MCF 10A (cell line): ENCODE measurements around the gene NID1. TPM values are rescaled to one million over a fixed set of nuclear protein-coding genes. Genes with fewer than 3 reads are reported as not detected.

Source experiments
- BruUV-seq: library from RNA; stranded (reverse); fragments of 400-500 nt; replicated peaks from 2 replicates; lab custom pipeline; 2021; lab: Mats Ljungman, UMichigan
- CTCF ChIA-PET: fragments of 300-600 bp; sonication (Branson Sonifier 250); formaldehyde crosslinking; extraction: SDS; loops from one replicate; lab custom pipeline; 2021; ENCODE audit warnings: antibody characterized with exemption, inconsistent platforms; lab: Yijun Ruan, JAX
- POLR2A ChIA-PET: fragments of 300-600, 350-650 bp; sonication (Branson Sonifier 250); formaldehyde crosslinking; extraction: SDS; loops from one replicate; lab custom pipeline; 2020; ENCODE audit warnings: antibody characterized with exemption, inconsistent platforms; lab: Yijun Ruan, JAX
- DNase-seq: peaks from one replicate; pipeline ENCODE4 v3.0.0-alpha.2; 2018; ENCODE audit not compliant: unreplicated experiment
- H3K27ac Mint-ChIP-seq: one replicate; pipeline ENCODE4 v1.8.0; 2022; ENCODE audit warnings: mild to moderate bottlenecking, low read depth, mixed read lengths; ENCODE audit not compliant: unreplicated experiment
- H3K27me3 Mint-ChIP-seq: one replicate; pipeline ENCODE4 v1.8.0; 2022; ENCODE audit warnings: mixed read lengths; ENCODE audit not compliant: insufficient read depth, unreplicated experiment
- H3K36me3 Mint-ChIP-seq: one replicate; pipeline ENCODE4 v1.8.0; 2022; ENCODE audit warnings: mild to moderate bottlenecking, moderate library complexity, mixed read lengths; ENCODE audit not compliant: insufficient read depth, unreplicated experiment
- H3K4me1 Mint-ChIP-seq: one replicate; pipeline ENCODE4 v1.8.0; 2022; ENCODE audit warnings: mixed read lengths; ENCODE audit not compliant: insufficient read depth, unreplicated experiment
- H3K4me3 Mint-ChIP-seq: one replicate; pipeline ENCODE4 v1.8.0; 2022; ENCODE audit warnings: mild to moderate bottlenecking, moderate library complexity, mixed read lengths; ENCODE audit not compliant: unreplicated experiment
- H3K9me3 Mint-ChIP-seq: one replicate; pipeline ENCODE4 v1.8.0; 2022; ENCODE audit warnings: mixed read lengths; ENCODE audit not compliant: unreplicated experiment
- CTCF ChIP-seq: fragments of 200-600 bp; IDR thresholded peaks from one replicate; pipeline ENCODE4 v1.8.0; 2022; ENCODE audit warnings: antibody characterized with exemption, mild to moderate bottlenecking; ENCODE audit not compliant: unreplicated experiment
- intact Hi-C: fragments of 100-400 bp; cut with micrococcal nuclease; formaldehyde crosslinking; loops from 2 replicates; pipeline ENCODE4 v1.14.1; 2022
- total RNA-seq: library from RNA; stranded (reverse); gene quantifications from 2 replicates; pipeline ENCODE4 v1.2.3, GENCODE V29; 2022

The NID1 gene
- total RNA-seq, 1 experiment from 2014 or later = 0.16 TPM

- Mint-ChIP-seq H3K4me3 (no peak overlapping the region), H3K4me1 (peaks cover 32% of the 10 kb centered on the region), H3K27ac (no peak overlapping the region), H3K27me3 (no peaks in the 10 kb centered on the region), H3K9me3 (no peaks in the 10 kb centered on the region), H3K36me3 (no peaks in the 10 kb centered on the region)
- intact Hi-C loops = no loop called here
- no peak for TF ChIP-seq CTCF
- no peak for DNase-seq
- BruUV-seq = no TSS peak
- ChIA-PET CTCF (no interaction called here), POLR2A (interaction anchor here (1.0 to 1.6 kb wide), 2 partner anchors 158 to 509 kb away, joined by 3 to 4 read pairs; partner anchors contain the start of gene B3GALNT2)
Measured at GRCh38 chr1:236013330-236013729, 51.6 kb downstream of the NID1 start.

- peaks cover 27% of the 10 kb centered on the region for H3K4me1 Mint-ChIP-seq
- BruUV-seq = no TSS peak
- no peak for TF ChIP-seq CTCF
- CTCF ChIA-PET = no interaction called here
- H3K27me3 Mint-ChIP-seq = no peaks in the 10 kb centered on the region
- no peaks in the 10 kb centered on the region for H3K36me3 Mint-ChIP-seq
- POLR2A ChIA-PET = interaction anchor here (3.3 kb wide), 1 partner anchor 13 kb away, joined by 22 read pairs; no protein-coding TSS in a partner anchor
- H3K27ac Mint-ChIP-seq = no peak overlapping the region
- no peaks in the 10 kb centered on the region for H3K9me3 Mint-ChIP-seq
- H3K4me3 Mint-ChIP-seq = no peak overlapping the region
- intact Hi-C loops = no loop called here
- DNase-seq = no peak
Measured at GRCh38 chr1:236011641-236012040, 53.2 kb downstream of the NID1 start.

- TSS peak; percentile 93 for BruUV-seq
- POLR2A ChIA-PET = interaction anchor here (0.6 to 3.3 kb wide), 12 partner anchors 8 to 860 kb away, joined by 3 to 22 read pairs (median 3); no protein-coding TSS in a partner anchor
- Mint-ChIP-seq H3K27ac (peak overlapping the region; percentile 78), H3K27me3 (no peaks in the 10 kb centered on the region), H3K9me3 (no peaks in the 10 kb centered on the region), H3K36me3 (no peaks in the 10 kb centered on the region), H3K4me3 (peak overlapping the region; percentile 14), H3K4me1 (peaks cover 15% of the 10 kb centered on the region)
- CTCF ChIA-PET = interaction anchor here (0.6 to 1.5 kb wide), 10 partner anchors 9 to 1413 kb away, joined by 3 to 8 read pairs (median 4); no protein-coding TSS in a partner anchor
- no peak for DNase-seq
- TF ChIP-seq CTCF = no peak
- intact Hi-C loops = no loop called here
Measured at GRCh38 chr1:236010443-236010842, 54.4 kb downstream of the NID1 start.

- CTCF ChIA-PET = interaction anchor here (1.0 to 1.7 kb wide), 4 partner anchors 9 to 521 kb away, joined by 3 to 5 read pairs (median 5); no protein-coding TSS in a partner anchor
- peak overlapping the region; percentile 78 for H3K27ac Mint-ChIP-seq
- no peaks in the 10 kb centered on the region for H3K27me3 Mint-ChIP-seq
Measured at GRCh38 chr1:236009857-236010256, 55.0 kb downstream of the NID1 start.

More at GRCh38 chr1:236009857-236010256, 55.0 kb downstream of the NID1 start:
- POLR2A ChIA-PET = interaction anchor here (0.6 to 3.3 kb wide), 13 partner anchors 8 to 860 kb away, joined by 3 to 22 read pairs (median 3); no protein-coding TSS in a partner anchor
- peak; percentile 69 for DNase-seq
- Mint-ChIP-seq H3K36me3 (no peaks in the 10 kb centered on the region), H3K9me3 (no peaks in the 10 kb centered on the region), H3K4me3 (no peak overlapping the region), H3K4me1 (peaks cover 15% of the 10 kb centered on the region)
- intact Hi-C loops = no loop called here
- BruUV-seq = no TSS peak
- no peak for TF ChIP-seq CTCF
